Upper lobe of right lung (tissue), 1 donor: Measurements from ENCODE around the gene ZNF236. TPM values are rescaled to one million over a fixed set of nuclear protein-coding genes. Genes with fewer than 3 reads are reported as not detected.
"Not testable (repeated sequence)": the region's sequence is repeated elsewhere in the genome, so short reads cannot be mapped to it uniquely, and the experiment has no call there.

Experiments used
- ATAC-seq: fragments of 200-7000 bp; cut with Tn5 transposase; one replicate; pipeline ENCODE4 v1.9.1; 2020; ENCODE audit warnings: mild to moderate bottlenecking, moderate library complexity
- DNase-seq: peaks from one replicate; pipeline ENCODE4 v3.0.0-alpha.2; 2020
- H3K27ac ChIP-seq: fragments of 200-600 bp; one replicate; pipeline ENCODE4 v1.8.0; 2022
- H3K27me3 ChIP-seq: fragments of 200-600 bp; one replicate; pipeline ENCODE4 v1.8.0; 2022; ENCODE audit warnings: mild to moderate bottlenecking
- H3K36me3 ChIP-seq: fragments of 200-600 bp; one replicate; pipeline ENCODE4 v1.8.0; 2022
- H3K4me1 ChIP-seq: fragments of 200-600 bp; one replicate; pipeline ENCODE4 v1.8.0; 2022
- H3K4me3 ChIP-seq: fragments of 200-600 bp; one replicate; pipeline ENCODE4 v1.8.0; 2022; ENCODE audit warnings: mild to moderate bottlenecking
- H3K9me3 ChIP-seq: fragments of 200-600 bp; one replicate; pipeline ENCODE4 v1.8.0; 2022
- intact Hi-C: fragments of 100-400 bp; cut with DNase I; formaldehyde crosslinking; loops from one replicate; pipeline ENCODE4 v1.11.0; 2022
- total RNA-seq: library from RNA; stranded (reverse); fragmentation: NEBNext Ultra II Directional; extraction: Animal tissue kit (Norgen Biotek cat#: 25700); gene quantifications from one replicate; pipeline ENCODE4 v1.2.1, GENCODE V29; 2021
- TF ChIP-seq, protein P1 (sequence below): fragments of 200-600 bp; IDR thresholded peaks from one replicate; pipeline ENCODE4 v1.8.0; 2022; ENCODE audit warnings: antibody characterized with exemption
- donor health status: DM: no; HTN: yes; CAD: no; lungs with severe emphysema.

Gene ZNF236
- total RNA-seq, 1 donor from 2014 or later, result 14.9 TPM

DNA sequence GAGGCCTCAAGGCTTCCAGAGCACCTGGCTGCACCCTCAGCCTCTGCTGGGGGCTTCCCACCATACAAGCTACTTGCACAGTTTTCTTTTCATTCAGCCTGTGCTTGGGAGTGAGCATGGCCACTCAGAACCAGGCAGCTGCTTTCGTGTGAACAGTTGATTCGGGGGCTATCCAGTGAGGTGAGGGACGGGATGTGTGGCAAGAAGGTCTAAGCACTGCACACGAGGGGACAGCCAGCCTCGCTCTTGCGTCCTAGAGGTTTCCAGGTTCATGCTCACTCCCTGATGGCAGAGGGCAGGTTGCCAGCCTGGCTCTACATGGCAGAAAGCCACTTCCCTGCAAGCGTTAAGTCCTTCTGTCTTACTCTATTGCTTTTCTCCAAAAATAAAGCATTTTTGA, 164.0 kb downstream of the ZNF236 start:
- H3K36me3 ChIP-seq, result no peaks in the 10 kb centered on the region
- no peaks in the 10 kb centered on the region for H3K27me3 ChIP-seq
- ATAC-seq, result no peak
- no peaks in the 10 kb centered on the region for H3K9me3 ChIP-seq
- TF ChIP-seq, protein P1, sequence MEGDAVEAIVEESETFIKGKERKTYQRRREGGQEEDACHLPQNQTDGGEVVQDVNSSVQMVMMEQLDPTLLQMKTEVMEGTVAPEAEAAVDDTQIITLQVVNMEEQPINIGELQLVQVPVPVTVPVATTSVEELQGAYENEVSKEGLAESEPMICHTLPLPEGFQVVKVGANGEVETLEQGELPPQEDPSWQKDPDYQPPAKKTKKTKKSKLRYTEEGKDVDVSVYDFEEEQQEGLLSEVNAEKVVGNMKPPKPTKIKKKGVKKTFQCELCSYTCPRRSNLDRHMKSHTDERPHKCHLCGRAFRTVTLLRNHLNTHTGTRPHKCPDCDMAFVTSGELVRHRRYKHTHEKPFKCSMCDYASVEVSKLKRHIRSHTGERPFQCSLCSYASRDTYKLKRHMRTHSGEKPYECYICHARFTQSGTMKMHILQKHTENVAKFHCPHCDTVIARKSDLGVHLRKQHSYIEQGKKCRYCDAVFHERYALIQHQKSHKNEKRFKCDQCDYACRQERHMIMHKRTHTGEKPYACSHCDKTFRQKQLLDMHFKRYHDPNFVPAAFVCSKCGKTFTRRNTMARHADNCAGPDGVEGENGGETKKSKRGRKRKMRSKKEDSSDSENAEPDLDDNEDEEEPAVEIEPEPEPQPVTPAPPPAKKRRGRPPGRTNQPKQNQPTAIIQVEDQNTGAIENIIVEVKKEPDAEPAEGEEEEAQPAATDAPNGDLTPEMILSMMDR, result no peak
- H3K27ac ChIP-seq, result no peak overlapping the region
- H3K4me1 ChIP-seq, result peaks cover 8% of the 10 kb centered on the region
- intact Hi-C loops, result no loop called here
- no peak overlapping the region for H3K4me3 ChIP-seq
- no peak for DNase-seq

DNA sequence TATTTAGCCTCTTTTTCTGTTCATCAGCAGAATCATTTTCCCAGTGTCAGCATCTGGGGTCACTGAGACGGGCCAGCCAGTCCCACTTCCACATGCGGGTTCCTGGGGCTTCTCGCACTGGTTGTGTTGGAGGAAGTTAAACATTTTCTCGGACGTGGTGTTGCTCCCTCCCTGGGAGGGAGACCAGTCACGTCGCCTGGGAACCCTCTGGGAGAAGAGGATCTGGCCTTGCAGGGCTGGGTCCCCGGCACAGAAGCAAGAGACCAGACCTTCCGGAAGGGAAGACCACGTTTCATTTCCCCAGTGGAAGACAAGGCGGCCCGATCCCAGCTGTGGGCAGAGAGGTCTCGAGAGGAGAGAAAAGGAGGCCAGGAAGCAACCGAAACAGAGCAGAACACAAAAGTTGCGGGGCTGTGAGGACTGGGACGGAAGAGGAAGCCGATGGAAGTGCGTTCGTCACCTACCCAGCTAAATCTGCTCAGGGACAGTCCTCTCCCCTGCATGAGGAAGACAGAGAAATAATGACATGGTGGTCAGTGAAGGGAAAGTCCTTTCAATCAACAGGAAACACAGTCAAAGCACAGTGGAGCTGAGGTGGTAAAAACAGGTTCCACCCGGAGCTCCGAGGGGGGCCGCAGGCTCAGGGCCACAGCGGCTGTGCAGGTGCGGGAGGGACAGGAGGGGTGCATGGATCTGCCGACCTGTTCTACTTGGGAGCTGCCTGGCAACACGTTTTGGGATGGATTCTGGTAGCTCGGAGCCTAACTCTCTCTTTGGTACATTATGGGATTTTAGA, 165.9 kb downstream of the ZNF236 start:
- Histone ChIP-seq H3K27me3 (no peaks in the 10 kb centered on the region), H3K4me3 (no peak overlapping the region), H3K27ac (no peak overlapping the region), H3K4me1 (peaks cover 5% of the 10 kb centered on the region), H3K36me3 (no peaks in the 10 kb centered on the region), H3K9me3 (no peaks in the 10 kb centered on the region)
- ATAC-seq (peak; percentile 44), DNase-seq (no peak)
- intact Hi-C loops, result no loop called here
- TF ChIP-seq, protein P1, result no peak

DNA sequence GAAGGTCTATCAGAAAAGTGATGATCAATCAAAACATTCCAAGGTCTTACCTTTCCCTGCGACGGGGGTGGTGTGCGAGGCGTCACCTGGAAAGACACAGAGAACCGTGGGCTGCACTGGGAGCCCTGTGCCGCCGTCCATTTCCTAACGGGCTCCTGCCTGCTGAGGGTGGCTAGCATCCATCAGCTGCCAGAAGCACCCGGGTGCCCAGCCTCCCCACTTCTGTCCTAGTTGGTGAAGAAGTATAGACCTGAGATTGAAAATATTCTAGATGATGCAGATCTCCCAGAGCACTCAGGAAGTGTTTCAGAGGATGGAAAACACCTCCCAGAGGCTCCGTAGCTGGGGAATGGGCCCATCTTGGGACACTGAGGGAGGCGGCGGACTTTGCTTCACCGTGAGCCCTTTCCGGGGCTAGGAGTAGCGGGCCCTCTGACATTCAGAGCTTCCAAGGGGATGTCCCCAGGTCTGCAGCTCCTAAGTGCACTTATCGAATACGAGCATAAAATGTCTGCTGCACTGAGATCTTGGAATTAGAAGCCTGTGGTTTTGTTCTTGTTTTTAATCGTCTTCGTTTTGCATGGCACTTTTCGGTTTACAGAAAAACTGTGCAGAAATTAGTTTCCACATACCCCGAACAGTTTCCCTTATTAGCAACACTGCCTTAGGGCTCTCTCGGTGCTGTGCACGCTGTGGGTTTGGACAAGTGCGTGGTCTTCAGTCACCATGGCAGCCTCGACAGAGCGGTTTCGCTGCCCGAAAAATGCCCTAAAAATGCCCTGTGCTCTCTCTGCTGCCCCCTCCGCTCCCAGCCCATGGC, 166.7 kb downstream of the ZNF236 start:
- Histone ChIP-seq H3K27me3 (no peaks in the 10 kb centered on the region), H3K36me3 (no peaks in the 10 kb centered on the region), H3K9me3 (no peaks in the 10 kb centered on the region), H3K4me1 (peaks cover 4% of the 10 kb centered on the region), H3K4me3 (no peak overlapping the region), H3K27ac (no peak overlapping the region)
- DNase-seq (no peak), ATAC-seq (no peak)
- intact Hi-C loops, result no loop called here
- TF ChIP-seq, protein P1, result no peak

DNA sequence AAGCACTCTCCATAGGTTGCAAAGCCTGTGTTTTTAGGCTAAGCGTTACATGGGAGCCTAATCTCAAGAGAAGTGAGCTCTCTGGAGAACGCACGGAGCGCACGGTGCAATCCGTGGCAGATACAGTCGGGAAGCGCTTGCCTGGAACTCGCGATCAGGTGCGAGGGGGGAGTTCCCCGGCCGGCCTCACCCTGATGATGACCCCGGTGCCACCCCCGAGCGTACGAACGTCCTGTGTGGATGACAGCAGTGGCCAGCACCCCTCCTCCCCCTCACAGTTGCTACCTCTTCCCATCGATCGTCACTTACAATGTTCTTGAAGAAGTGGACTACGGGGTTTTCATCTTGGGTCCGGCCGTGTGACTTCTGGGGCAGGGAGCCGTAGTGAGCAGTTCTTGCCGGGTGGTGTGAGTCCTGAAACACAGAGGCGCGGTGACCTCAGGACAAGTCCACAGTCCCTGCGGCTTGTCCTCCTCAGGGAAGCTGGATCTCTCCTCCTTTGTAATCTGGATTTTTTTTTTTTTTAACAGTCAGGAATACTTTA, 167.4 kb downstream of the ZNF236 start:
- Histone ChIP-seq H3K4me3 (no peak overlapping the region), H3K27ac (no peak overlapping the region), H3K9me3 (no peaks in the 10 kb centered on the region), H3K36me3 (no peaks in the 10 kb centered on the region), H3K27me3 (no peaks in the 10 kb centered on the region), H3K4me1 (peaks cover 4% of the 10 kb centered on the region)
- intact Hi-C loops, result no loop called here
- DNase-seq, result no peak
- ATAC-seq, result no peak
- TF ChIP-seq, protein P1, result no peak

DNA sequence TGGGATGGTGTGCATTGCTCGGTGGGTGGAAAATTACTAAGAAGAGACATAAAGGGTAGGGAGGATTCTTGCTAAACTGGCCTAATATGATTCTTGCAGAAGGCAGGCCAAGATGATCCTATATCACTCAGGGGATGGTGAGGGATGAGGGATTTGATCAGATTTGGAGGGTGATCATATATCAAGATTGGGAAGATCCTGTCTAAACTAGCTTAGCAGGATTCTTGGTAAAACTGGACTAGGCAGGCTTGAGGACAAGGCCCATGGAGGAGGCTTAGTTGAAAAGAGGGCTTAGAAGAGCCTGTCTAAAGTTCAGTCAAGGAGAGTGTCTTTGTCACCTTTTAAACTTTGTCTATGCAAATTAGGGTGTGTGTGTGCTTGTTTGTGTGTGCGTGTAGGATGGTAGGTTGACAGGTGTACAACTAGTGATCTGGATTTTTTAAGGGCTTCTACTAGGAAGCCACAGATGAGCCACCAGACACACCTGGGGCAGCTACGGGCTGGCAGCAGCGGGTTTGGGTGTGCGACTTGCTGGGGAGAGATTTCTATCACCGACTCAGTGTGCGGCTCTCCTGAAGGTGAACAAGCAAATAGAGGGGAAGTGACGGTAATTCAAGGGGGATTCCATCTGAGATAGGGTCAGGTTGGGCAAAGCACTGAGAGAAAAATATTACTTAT, 168.1 kb downstream of the ZNF236 start:
- H3K27me3 ChIP-seq, ATAC-seq, H3K4me3 ChIP-seq, intact Hi-C loops, DNase-seq, H3K9me3 ChIP-seq, H3K36me3 ChIP-seq, H3K27ac ChIP-seq, H3K4me1 ChIP-seq: not testable (repeated sequence)
